GM19463 (cell line): ENCODE measurements around the gene ZNF594.
"Not testable (repeated sequence)": the region's sequence is repeated elsewhere in the genome, so short reads cannot be mapped to it uniquely, and the experiment has no call there.

ENCODE experiments used
- ATAC-seq: cut with Tn5 transposase; IDR thresholded peaks from one replicate; pipeline ENCODE4 v1.9.1; 2021; ENCODE audit warnings: mild to moderate bottlenecking, moderate library complexity; ENCODE audit not compliant: unreplicated experiment

ZNF594 gene

DNA sequence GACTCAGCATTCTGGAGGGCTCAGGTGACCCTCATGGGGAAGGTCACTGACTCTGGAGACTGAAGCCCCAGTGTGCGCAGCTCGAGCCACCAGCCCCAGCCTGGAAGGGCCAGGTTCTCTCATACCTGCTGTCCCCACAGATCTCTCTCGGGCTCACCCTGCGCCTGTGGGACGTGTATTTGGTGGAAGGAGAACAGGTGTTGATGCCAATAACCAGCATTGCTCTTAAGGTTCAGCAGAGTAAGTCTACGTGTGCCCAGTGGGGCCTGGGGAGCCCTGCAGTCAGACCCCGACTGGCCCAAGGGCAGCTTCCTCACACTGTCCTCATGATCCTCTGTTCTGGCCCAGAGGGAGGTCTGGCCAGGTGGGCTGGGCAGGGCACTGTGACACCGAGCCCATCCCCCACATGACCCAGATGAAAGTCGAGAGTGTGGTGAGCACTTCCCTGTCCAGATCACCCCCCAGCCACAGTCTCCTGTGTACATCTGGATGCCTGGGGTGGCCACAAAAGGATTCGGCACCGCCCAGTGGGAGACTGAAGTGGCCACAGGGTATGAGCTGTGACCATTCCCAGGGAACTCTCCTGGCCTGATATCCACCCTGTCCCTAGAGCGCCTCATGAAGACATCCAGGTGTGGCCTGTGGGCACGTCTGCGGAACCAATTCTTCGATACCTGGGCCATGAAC, 54.0 kb downstream of the ZNF594 start:
- not testable (repeated sequence) for ATAC-seq

DNA sequence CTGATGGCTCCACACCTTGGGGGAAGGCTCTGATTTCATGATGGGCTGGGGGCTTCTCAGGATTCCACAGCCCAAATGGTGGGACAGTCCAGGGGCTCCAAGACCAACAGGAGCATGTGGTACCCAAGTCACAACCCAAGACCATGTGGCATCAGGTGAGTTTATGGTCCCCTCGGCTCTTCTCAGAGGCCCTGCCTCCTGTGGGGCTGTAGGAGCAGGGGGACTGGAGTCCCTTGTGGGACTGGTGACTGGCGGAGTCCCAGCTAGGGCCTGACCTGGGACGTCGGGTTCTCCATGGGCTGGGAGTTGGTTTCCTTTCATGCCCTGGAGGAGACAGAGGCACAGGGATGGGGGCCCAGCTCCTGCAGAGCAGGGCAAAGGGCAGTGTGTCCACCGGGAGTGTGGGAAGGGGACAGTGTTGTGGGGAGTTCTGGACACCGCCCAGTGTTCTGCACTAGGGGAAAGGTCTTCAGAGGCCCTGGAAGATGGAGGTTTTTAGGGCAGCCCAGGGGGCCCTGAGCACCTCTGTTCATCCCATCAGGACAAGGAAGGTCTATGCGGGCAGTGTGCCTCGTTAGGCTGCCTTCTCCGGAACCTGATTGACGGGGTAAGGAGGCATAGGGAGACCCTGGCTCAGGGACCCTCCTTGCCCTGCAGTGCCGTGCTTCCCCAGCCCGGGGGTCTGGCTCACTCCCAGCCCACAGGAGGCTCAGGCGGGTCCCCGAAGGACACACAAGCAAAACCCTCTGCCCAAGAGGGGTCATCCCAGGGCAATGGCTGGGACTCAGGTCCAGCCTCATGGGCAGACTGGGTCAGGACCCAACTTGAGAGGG, 54.9 kb downstream of the ZNF594 start:
- ATAC-seq, result not testable (repeated sequence)

DNA sequence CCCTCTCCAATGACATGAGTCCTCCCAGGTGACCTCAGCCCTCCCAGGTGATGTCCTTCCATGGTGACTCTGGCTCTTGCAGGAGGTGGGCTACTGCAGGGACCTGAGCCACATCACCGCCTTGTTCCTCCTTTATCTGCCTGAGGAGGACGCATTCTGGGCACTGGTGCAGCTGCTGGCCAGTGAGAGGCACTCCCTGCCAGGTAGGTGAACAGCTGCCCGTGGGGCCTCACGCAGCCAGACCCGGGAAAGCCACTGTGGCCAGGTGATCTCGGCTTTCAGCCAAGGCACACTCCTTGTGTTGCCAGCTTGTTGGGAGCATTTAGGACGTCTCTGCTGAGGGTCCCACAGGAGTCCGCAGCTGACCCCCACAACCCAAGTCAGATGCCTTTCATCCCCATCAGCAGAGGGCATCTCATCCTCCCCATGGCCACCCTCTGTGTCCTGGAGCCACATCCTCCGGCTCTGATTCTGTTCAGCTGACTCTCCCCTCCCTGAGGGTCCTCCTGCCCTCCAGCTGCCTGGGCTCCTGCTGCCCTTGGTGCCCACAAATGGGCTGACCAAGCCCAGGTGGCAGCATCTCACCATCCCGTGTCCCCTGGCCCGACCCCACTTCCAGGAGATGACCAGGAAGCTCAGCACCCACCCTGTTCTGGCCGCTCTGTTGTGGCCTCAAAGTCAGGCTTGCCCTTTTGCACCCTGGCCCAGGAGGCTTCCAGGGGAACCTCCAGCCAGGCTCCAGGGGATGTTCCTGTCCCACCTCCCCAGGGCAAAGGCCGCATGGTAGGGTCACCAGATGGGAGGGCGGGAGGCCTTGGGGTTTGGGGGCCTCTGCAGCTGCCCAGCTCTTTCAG, 55.7 kb downstream of the ZNF594 start:
- no peak for ATAC-seq

DNA sequence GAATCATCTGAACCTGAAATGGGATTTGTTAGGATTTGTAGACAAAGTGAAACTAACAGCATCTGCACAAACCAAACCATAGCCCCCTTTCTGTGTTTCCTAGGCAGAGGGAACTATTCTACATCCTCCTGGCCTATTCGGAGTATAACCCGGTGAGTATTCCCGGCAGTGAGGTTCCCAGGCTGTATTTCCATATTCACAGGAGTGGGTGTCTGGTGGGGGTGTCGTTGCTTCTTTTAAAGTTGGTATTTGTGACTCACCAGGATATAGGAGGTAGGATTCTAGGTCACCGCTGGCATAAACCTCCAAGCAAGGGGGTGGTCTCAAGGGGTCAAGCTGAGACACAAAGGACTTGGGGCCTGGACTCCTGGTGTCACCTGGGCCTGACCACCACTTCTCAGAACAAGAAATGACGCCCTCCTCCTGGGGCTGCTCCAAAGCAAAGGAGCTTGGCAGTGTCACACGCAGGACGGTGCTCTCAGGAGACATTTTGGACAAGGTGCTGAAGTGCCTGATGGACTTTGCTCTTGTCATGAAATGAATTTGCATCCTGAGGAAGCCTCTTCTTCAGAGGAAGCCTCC, 56.4 kb downstream of the ZNF594 start:
- ATAC-seq, result not testable (repeated sequence)

DNA sequence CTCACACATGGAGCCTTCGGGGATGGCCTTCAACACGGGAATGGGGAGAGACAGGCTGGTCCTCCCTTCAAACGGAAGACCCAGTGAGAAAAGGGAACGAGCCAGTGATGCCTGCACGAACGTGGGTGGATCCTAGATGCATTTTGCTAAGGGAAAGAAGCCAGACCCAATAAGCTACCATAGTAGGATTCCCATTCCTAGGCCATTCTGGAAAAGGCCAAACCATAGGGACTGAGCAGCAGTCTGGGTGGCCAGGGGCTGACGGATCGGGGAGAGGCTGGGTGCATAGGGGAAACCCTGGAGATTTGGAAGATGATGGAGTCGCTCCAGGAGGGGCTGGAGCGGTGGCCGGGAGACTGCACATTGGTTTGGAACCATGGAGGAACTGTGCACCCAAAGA, 57.1 kb downstream of the ZNF594 start:
- not testable (repeated sequence) for ATAC-seq

DNA sequence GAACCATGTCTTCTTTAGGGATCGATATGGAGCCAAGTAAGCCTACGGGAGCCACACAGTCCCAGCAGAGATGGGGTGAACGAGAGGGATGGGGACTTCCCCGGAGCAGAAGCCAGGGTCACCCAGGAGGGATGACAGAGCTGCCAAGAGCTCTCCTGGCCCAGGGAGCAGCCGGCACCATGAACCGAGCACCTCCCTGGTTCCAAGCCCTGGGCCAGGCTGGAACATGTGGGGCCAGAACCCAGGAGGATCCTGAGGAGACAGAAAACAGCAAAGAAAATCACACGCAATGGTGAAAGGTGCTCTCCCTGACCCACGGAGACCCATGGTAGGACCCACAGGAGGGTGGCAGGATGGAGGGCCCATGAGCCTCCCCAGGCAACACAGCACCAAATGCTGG, 57.7 kb downstream of the ZNF594 start:
- ATAC-seq, result not testable (repeated sequence)

DNA sequence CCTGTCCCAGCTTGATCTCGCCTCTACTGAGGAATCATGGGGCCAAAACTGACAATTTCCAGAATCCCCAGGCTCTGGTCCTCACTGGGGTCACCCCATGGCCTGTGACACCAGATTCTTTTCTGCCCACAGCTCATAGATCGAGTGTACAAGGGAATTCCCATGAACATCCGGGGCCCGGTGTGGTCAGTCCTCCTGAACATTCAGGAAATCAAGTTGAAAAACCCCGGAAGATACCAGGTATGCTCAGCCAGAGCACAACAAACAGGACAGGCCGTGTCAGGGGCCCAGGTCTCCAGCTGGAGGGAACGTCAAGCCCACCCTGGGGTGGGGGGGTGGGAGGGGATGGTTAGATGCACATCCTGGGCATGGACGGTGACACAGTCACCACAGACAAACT, 58.4 kb downstream of the ZNF594 start:
- ATAC-seq, result no peak

DNA sequence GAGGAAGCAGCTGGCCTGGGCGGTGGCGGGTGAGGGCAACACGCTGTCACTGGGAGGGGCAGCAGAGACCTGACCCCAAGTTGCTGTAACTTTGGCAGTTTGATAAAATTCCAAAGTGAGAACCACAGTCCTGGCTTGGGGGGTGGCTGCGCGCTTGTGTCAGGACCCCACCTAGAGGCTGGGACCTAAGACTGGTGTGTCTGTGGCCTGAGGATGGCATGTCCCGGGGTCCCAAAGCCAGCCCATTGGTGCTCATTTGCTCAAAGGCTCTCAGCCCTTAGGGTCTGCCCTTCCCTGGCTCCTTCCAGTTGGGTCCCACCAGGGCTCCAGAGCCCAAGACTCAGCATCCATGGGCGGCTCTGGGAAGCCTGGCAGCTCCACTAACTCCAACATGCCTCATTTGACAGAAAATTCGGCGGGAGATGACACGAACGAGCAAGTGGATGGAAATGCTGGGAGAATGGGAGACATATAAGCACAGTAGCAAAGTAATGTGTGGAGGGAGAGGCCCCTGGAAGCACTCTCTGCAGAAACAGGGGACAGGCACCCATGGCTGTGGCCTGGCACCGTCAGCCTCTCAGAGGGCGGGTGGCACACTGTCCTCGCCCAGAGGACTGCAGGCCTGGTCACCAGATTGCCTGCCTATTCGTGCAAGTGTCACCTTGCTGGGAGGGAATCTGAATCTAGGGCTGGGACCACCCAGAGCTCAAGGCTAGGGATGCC, 59.0 kb downstream of the ZNF594 start:
- not testable (repeated sequence) for ATAC-seq

DNA sequence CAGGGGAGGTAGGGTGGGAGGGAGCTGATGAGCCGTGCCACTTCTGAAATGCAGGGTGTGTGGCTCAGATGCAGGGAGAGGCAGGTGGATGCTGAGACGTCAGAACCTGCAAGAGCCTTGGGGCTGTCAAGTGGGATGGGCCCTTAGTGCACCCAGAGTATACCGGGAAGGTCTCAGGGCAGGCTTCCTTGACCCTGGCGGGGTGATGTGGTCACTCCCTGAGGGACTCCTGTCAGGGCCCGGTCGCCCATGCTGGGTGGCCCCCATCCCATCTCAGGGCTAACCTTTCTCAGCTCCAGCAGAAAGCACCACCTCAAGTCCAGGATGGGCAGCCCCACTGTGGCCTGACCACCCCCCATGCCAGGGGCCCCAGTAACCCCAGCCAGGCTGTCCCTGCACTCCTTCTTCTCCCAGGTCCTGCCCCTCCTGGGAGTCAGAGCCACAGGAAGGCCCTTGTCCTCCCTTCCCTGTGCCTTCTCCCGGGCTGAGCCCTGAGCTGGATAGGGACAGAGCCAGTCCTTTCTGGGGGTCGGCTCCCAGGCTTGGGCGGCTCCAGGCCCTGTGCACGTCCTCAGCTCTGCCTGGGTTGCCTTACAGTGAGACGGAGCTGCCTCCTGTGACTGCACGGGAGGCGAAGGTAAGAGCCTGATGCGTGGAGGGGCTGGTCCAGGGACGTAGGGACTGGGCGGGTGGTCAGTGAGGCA, 59.7 kb downstream of the ZNF594 start:
- not testable (repeated sequence) for ATAC-seq

DNA sequence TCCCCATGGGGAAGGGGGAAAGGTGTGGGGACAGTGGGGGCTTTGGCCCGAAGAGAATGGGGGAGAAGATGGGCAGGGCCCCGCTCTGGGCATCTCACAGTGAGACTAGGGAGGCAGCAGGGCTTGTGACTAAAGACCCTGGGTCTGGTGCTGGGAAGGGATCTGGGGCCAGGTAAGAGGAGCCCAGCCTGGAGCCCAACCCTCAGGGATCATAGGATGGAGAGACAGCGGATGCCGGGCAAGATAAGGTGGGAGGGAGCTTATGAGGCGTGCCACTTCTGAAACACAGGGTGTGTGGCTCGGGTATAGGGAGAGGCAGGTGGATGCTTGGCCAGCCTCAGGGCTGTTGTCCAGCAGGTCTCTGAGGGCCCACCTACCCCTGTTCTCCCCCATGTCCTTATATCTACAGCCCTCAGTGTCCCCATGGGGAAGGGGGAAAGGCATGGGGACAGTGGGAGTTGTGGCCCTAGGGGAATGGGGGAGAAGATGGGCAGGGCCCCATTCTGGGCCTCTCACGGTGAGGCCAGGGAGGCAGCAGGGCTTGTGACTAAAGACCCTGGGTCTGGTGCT, 60.4 kb downstream of the ZNF594 start:
- ATAC-seq, result no peak

DNA sequence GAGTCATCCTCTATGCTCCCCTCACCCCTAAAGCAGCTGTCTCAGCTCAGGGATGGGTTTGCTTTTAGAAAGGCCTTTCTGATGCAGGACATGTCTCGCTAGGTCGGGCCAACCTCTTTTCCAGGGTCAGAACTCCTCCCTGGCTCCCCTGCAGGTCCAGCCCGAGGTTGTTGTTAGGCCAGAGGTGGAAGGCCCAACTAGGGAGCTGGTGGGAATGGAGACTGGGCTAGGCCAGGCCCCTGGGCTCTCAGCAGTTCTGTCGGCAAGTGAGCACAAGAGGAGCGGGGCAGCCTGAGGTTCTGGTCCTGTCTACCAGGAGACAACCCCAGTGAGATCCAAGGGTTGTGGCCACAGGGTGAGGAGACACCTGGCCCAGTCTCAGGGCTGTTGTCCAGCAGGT, 61.0 kb downstream of the ZNF594 start:
- ATAC-seq, result not testable (repeated sequence)

DNA sequence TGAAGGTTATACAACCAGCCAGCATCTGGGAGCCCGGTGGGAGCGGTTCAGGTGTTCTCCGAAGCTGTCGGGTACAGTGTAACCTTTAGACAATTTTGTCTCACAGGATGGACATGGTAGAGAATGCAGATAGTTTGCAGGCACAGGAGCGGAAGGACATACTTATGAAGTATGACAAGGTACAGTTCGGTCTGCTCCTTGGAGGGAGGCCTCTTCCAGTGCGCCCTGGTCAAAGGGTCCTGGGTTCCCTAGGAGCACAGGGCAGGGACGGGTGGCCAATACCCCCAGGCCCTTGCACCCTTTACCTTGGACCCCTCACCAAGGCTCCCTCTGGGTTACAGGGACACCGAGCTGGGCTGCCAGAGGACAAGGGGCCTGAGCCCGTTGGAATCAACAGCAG, 61.4 kb downstream of the ZNF594 start:
- ATAC-seq, result not testable (repeated sequence)

DNA sequence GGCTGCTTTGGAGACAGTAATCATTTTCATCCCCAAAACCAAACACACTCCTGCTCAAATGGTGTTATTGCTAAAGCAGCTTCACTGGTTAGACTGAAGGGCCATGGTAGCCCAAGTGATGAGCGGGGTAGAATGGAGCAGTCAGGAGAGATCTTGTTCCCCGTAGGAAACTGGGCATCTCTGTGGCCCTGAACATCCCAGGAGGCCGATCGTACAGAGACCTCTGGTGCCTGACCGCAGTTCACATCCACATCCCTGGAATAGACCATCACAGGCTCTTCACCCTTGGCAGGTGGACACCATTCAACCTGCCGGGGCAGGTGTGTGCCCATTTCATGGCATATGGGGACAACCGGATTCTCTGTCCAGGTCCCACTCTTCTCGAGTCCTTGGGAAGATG, 61.9 kb downstream of the ZNF594 start:
- ATAC-seq, result not testable (repeated sequence)
